Neural progenitor cell (in vitro differentiated cells): ENCODE results near the gene ARHGAP26. TPM values are rescaled to one million over a fixed set of nuclear protein-coding genes. Genes with fewer than 3 reads are reported as not detected.

Source experiments
- DNase-seq: peaks from one replicate; pipeline ENCODE4 v3.0.0-alpha.2; 2016; ENCODE audit warnings: low spot score
- H2AFZ ChIP-seq: fragments of 200-600 bp; sonication (generic); replicated peaks from 2 replicates; pipeline ENCODE4 v1.6.1; 2016; ENCODE audit warnings: antibody characterized with exemption
- H3F3A ChIP-seq: fragments of 200-600 bp; sonication (generic); 2 replicates; pipeline ENCODE4 v1.6.1; 2016; ENCODE audit warnings: antibody characterized with exemption, low read depth
- H3K27ac ChIP-seq: fragments of 200-600 bp; sonication (generic); 2 replicates; pipeline ENCODE4 v1.5.1; 2016; ENCODE audit warnings: mild to moderate bottlenecking
- H3K27me3 ChIP-seq: fragments of 200-600 bp; sonication (generic); 2 replicates; pipeline ENCODE4 v1.6.1; 2016; ENCODE audit warnings: mild to moderate bottlenecking, moderate library complexity
- H3K36me3 ChIP-seq: fragments of 200-600 bp; sonication (generic); 2 replicates; pipeline ENCODE4 v1.5.1; 2016
- H3K4me1 ChIP-seq: fragments of 200-600 bp; sonication (generic); 2 replicates; pipeline ENCODE4 v1.6.1; 2016; ENCODE audit warnings: mixed run types
- H3K4me2 ChIP-seq: fragments of 200-600 bp; sonication (generic); 2 replicates; pipeline ENCODE4 v1.6.1; 2016
- H3K4me3 ChIP-seq: fragments of 200-600 bp; sonication (generic); 2 replicates; pipeline ENCODE4 v1.5.1; 2016
- H3K79me2 ChIP-seq: fragments of 200-600 bp; sonication (generic); 2 replicates; pipeline ENCODE4 v1.6.1; 2016; ENCODE audit warnings: low read depth
- H3K9ac ChIP-seq: fragments of 200-600 bp; sonication (generic); 2 replicates; pipeline ENCODE4 v1.6.1; 2016
- H3K9me3 ChIP-seq: fragments of 200-600 bp; sonication (generic); 2 replicates; pipeline ENCODE4 v1.5.1; 2016; ENCODE audit warnings: low read depth
- H4K20me1 ChIP-seq: fragments of 200-600 bp; sonication (generic); 2 replicates; pipeline ENCODE4 v1.6.1; 2016; ENCODE audit warnings: low read depth
- H3K27ac Mint-ChIP-seq: 3 replicates; pipeline ENCODE4 v1.8.0; 2021; ENCODE audit warnings: mixed read lengths
- H3K27me3 Mint-ChIP-seq: 2 replicates; pipeline ENCODE4 v1.8.0; 2022; ENCODE audit warnings: low read depth, mild to moderate bottlenecking, inconsistent platforms, moderate library complexity, mixed read lengths; ENCODE audit not compliant: insufficient read depth
- H3K36me3 Mint-ChIP-seq: 3 replicates; pipeline ENCODE4 v1.8.0; 2021; ENCODE audit warnings: mixed read lengths
- H3K4me1 Mint-ChIP-seq: 3 replicates; pipeline ENCODE4 v1.8.0; 2021; ENCODE audit warnings: mixed read lengths
- H3K4me3 Mint-ChIP-seq: 3 replicates; pipeline ENCODE4 v1.8.0; 2021; ENCODE audit warnings: mild to moderate bottlenecking, moderate library complexity, mixed read lengths
- H3K9me3 Mint-ChIP-seq: 3 replicates; pipeline ENCODE4 v1.8.0; 2020; ENCODE audit warnings: mixed read lengths
- CTCF ChIP-seq: fragments of 200-600 bp; sonication (generic); IDR thresholded peaks from 2 replicates; pipeline ENCODE4 v1.5.1; 2017; ENCODE audit warnings: antibody characterized with exemption, mild to moderate bottlenecking
- EZH2 ChIP-seq: fragments of 200-600 bp; sonication (generic); IDR thresholded peaks from 2 replicates; pipeline ENCODE4 v1.6.1; 2017; ENCODE audit warnings: antibody characterized with exemption, mild to moderate bottlenecking, moderate library complexity
- EZH2phosphoT487 ChIP-seq: fragments of 200-600 bp; sonication (generic); IDR thresholded peaks from 2 replicates; pipeline ENCODE4 v1.6.1; 2017; ENCODE audit warnings: antibody characterized with exemption
- total RNA-seq: library from RNA; depleted of rRNA; stranded (reverse); fragments of >200 nt; gene quantifications from 2 replicates; pipeline ENCODE4 v1.2.3, GENCODE V29; 2015; ENCODE audit warnings: low replicate concordance

Gene ARHGAP26
- total RNA-seq, 1 donor from 2014 or later, result 7.0 TPM

GRCh38 chr5:142795251-142795650 is 25.1 kb downstream of the ARHGAP26 start:
- no peaks in the 10 kb centered on the region for H3F3A ChIP-seq
- H3K9ac ChIP-seq, result no peak overlapping the region
- H2AFZ ChIP-seq, result no peak overlapping the region
- no peak overlapping the region for H3K4me2 ChIP-seq
- H3K27me3 ChIP-seq, result no peaks in the 10 kb centered on the region
- H3K79me2 ChIP-seq, result no peaks in the 10 kb centered on the region
- no peaks in the 10 kb centered on the region for H3K36me3 ChIP-seq
- Mint-ChIP-seq H3K27me3 (no peaks in the 10 kb centered on the region), H3K4me3 (no peak overlapping the region), H3K4me1 (peaks cover 19% of the 10 kb centered on the region), H3K36me3 (no peaks in the 10 kb centered on the region), H3K27ac (no peak overlapping the region), H3K9me3 (no peaks in the 10 kb centered on the region)
- no peak overlapping the region for H3K4me3 ChIP-seq
- no peak overlapping the region for H3K27ac ChIP-seq
- DNase-seq, result no peak
- no peaks in the 10 kb centered on the region for H3K9me3 ChIP-seq
- no peak for TF ChIP-seq EZH2
- TF ChIP-seq CTCF, result no peak
- no peak for TF ChIP-seq EZH2phosphoT487
- H3K4me1 ChIP-seq, result no peaks in the 10 kb centered on the region
- H4K20me1 ChIP-seq, result no peaks in the 10 kb centered on the region

GRCh38 chr5:142796492-142797109 is 26.4 kb downstream of the ARHGAP26 start:
- Histone ChIP-seq H3K9ac (no peak overlapping the region), H3K79me2 (no peaks in the 10 kb centered on the region), H3K27me3 (no peaks in the 10 kb centered on the region), H3K36me3 (no peaks in the 10 kb centered on the region), H4K20me1 (no peaks in the 10 kb centered on the region), H2AFZ (no peak overlapping the region), H3F3A (no peaks in the 10 kb centered on the region), H3K9me3 (no peaks in the 10 kb centered on the region), H3K4me2 (no peak overlapping the region), H3K27ac (no peak overlapping the region), H3K4me1 (peaks cover 2% of the 10 kb centered on the region), H3K4me3 (no peak overlapping the region)
- Mint-ChIP-seq H3K4me3 (no peak overlapping the region), H3K36me3 (no peaks in the 10 kb centered on the region), H3K4me1 (peaks cover 30% of the 10 kb centered on the region), H3K9me3 (no peaks in the 10 kb centered on the region), H3K27me3 (no peaks in the 10 kb centered on the region), H3K27ac (no peak overlapping the region)
- no peak for DNase-seq
- TF ChIP-seq EZH2 (no peak), CTCF (no peak), EZH2phosphoT487 (no peak)

- Histone ChIP-seq H4K20me1 (no peaks in the 10 kb centered on the region), H3K27me3 (no peaks in the 10 kb centered on the region), H3F3A (no peaks in the 10 kb centered on the region), H3K36me3 (no peaks in the 10 kb centered on the region), H3K9me3 (no peaks in the 10 kb centered on the region), H3K79me2 (peaks cover 3% of the 10 kb centered on the region), H3K4me3 (no peak overlapping the region), H3K4me2 (no peak overlapping the region), H3K4me1 (peaks cover 8% of the 10 kb centered on the region), H3K27ac (no peak overlapping the region), H2AFZ (no peak overlapping the region), H3K9ac (no peak overlapping the region)
- H3K36me3 Mint-ChIP-seq, result no peaks in the 10 kb centered on the region
- peaks cover 32% of the 10 kb centered on the region for H3K4me1 Mint-ChIP-seq
- TF ChIP-seq CTCF, result no peak
- TF ChIP-seq EZH2, result no peak
- TF ChIP-seq EZH2phosphoT487, result no peak
- H3K27ac Mint-ChIP-seq, result no peak overlapping the region
- H3K27me3 Mint-ChIP-seq, result no peaks in the 10 kb centered on the region
- no peak overlapping the region for H3K4me3 Mint-ChIP-seq
- DNase-seq, result no peak
- H3K9me3 Mint-ChIP-seq, result no peaks in the 10 kb centered on the region
Observed at GRCh38 chr5:142797420-142797819, 27.2 kb downstream of the ARHGAP26 start.
